ENCODE data around the gene TEX22. TPM values are rescaled to one million over a fixed set of nuclear protein-coding genes. Genes with fewer than 3 reads are reported as not detected.

Gene TEX22
- total RNA-seq, 1 experiment from 2014 or later: 0.87 TPM

DNA sequence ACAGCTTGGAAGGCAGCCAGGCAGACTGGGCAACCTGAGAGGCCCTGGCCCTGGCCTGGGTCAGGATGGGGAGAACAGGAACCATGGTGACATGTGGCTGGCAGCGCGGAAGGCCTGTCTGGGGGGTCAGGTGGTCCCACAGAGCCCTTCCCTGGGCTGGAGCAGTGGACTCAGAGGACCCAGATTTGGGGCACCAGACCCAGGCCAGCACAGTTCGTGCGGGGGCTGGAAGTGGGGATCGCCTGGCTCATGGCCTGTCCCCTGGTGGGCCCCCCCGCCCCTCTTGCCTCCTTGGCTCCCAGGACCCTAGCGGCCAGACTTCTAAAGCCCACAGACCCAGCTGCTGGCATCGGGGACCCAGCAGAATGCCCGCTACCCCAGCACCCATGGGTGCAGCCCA lies 42.7 kb downstream of the TEX22 start (continued):
- TF ChIP-seq TEAD1 (CRISPR knock-in tag; IDR thresholded peaks at IDR 0.05): no peak
- no peak for TF ChIP-seq TEAD4 (CRISPR knock-in tag; IDR thresholded peaks at IDR 0.05)
- TF ChIP-seq, protein P1, sequence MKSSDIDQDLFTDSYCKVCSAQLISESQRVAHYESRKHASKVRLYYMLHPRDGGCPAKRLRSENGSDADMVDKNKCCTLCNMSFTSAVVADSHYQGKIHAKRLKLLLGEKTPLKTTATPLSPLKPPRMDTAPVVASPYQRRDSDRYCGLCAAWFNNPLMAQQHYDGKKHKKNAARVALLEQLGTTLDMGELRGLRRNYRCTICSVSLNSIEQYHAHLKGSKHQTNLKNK (CRISPR knock-in tag; IDR thresholded peaks at IDR 0.05): no peak
- no peak for TF ChIP-seq SOX15 (CRISPR knock-in tag; IDR thresholded peaks at IDR 0.05)
- TF ChIP-seq SMAD3 (CRISPR knock-in tag; IDR thresholded peaks at IDR 0.05; ENCODE audit: borderline replicate concordance): no peak
- TF ChIP-seq, protein P2, sequence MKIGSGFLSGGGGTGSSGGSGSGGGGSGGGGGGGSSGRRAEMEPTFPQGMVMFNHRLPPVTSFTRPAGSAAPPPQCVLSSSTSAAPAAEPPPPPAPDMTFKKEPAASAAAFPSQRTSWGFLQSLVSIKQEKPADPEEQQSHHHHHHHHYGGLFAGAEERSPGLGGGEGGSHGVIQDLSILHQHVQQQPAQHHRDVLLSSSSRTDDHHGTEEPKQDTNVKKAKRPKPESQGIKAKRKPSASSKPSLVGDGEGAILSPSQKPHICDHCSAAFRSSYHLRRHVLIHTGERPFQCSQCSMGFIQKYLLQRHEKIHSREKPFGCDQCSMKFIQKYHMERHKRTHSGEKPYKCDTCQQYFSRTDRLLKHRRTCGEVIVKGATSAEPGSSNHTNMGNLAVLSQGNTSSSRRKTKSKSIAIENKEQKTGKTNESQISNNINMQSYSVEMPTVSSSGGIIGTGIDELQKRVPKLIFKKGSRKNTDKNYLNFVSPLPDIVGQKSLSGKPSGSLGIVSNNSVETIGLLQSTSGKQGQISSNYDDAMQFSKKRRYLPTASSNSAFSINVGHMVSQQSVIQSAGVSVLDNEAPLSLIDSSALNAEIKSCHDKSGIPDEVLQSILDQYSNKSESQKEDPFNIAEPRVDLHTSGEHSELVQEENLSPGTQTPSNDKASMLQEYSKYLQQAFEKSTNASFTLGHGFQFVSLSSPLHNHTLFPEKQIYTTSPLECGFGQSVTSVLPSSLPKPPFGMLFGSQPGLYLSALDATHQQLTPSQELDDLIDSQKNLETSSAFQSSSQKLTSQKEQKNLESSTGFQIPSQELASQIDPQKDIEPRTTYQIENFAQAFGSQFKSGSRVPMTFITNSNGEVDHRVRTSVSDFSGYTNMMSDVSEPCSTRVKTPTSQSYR (CRISPR knock-in tag; IDR thresholded peaks at IDR 0.05): no peak

GRCh38 chr14:105442125-105442524 lies 43.8 kb downstream of the TEX22 start:
- Mint-ChIP-seq H3K4me1 (no peaks in the 10 kb centered on the region), H3K4me3 (no peak overlapping the region), H3K36me3 (peaks cover 17% of the 10 kb centered on the region), H3K9me3 (no peaks in the 10 kb centered on the region), H3K27me3 (ENCODE audit: low read depth) (no peaks in the 10 kb centered on the region), H3K27ac (peak overlapping the region; percentile 55; the same call in 1 of the 2 replicates)
- POLR2A ChIA-PET: no interaction called here
- CTCF ChIA-PET: no interaction called here
- ATAC-seq (no peak), DNase-seq (ENCODE audit: low spot score) (no peak)
- no peak for TF ChIP-seq NFYB (CRISPR knock-in tag; conservative IDR thresholded peaks at IDR 0.05; ENCODE audit: low read depth)
- no peak for TF ChIP-seq ZNF219 (CRISPR knock-in tag; IDR thresholded peaks at IDR 0.05; ENCODE audit: borderline replicate concordance)
- TF ChIP-seq, protein P3, sequence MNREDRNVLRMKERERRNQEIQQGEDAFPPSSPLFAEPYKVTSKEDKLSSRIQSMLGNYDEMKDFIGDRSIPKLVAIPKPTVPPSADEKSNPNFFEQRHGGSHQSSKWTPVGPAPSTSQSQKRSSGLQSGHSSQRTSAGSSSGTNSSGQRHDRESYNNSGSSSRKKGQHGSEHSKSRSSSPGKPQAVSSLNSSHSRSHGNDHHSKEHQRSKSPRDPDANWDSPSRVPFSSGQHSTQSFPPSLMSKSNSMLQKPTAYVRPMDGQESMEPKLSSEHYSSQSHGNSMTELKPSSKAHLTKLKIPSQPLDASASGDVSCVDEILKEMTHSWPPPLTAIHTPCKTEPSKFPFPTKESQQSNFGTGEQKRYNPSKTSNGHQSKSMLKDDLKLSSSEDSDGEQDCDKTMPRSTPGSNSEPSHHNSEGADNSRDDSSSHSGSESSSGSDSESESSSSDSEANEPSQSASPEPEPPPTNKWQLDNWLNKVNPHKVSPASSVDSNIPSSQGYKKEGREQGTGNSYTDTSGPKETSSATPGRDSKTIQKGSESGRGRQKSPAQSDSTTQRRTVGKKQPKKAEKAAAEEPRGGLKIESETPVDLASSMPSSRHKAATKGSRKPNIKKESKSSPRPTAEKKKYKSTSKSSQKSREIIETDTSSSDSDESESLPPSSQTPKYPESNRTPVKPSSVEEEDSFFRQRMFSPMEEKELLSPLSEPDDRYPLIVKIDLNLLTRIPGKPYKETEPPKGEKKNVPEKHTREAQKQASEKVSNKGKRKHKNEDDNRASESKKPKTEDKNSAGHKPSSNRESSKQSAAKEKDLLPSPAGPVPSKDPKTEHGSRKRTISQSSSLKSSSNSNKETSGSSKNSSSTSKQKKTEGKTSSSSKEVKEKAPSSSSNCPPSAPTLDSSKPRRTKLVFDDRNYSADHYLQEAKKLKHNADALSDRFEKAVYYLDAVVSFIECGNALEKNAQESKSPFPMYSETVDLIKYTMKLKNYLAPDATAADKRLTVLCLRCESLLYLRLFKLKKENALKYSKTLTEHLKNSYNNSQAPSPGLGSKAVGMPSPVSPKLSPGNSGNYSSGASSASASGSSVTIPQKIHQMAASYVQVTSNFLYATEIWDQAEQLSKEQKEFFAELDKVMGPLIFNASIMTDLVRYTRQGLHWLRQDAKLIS (CRISPR knock-in tag; IDR thresholded peaks at IDR 0.05; ENCODE audit: borderline replicate concordance): no peak
- TF ChIP-seq CREM (CRISPR knock-in tag; IDR thresholded peaks at IDR 0.05): no peak
- no peak for TF ChIP-seq PRDM15 (CRISPR knock-in tag; IDR thresholded peaks at IDR 0.05)
- TF ChIP-seq HMGA2 (CRISPR knock-in tag; IDR thresholded peaks at IDR 0.05): no peak
- TF ChIP-seq, protein P4, sequence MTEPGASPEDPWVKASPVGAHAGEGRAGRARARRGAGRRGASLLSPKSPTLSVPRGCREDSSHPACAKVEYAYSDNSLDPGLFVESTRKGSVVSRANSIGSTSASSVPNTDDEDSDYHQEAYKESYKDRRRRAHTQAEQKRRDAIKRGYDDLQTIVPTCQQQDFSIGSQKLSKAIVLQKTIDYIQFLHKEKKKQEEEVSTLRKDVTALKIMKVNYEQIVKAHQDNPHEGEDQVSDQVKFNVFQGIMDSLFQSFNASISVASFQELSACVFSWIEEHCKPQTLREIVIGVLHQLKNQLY (CRISPR knock-in tag; IDR thresholded peaks at IDR 0.05): no peak
- no peak for TF ChIP-seq GRHL2 (CRISPR knock-in tag; IDR thresholded peaks at IDR 0.05; ENCODE audit: insufficient replicate concordance, severe bottlenecking)
- TF ChIP-seq ETV6 (CRISPR knock-in tag; IDR thresholded peaks at IDR 0.05): no peak
- no peak for TF ChIP-seq USF2 (CRISPR knock-in tag; IDR thresholded peaks at IDR 0.05)
- no peak for TF ChIP-seq SP1 (CRISPR knock-in tag; conservative IDR thresholded peaks at IDR 0.05)
- TF ChIP-seq GTF2I (CRISPR knock-in tag; conservative IDR thresholded peaks at IDR 0.05): no peak
- TF ChIP-seq NR3C1 (CRISPR knock-in tag; conservative IDR thresholded peaks at IDR 0.05; ENCODE audit: low read depth): no peak
- TF ChIP-seq, protein P1 (CRISPR knock-in tag; IDR thresholded peaks at IDR 0.05): no peak
- no peak for TF ChIP-seq JUN (CRISPR knock-in tag; IDR thresholded peaks at IDR 0.05)
- no peak for TF ChIP-seq RORB (CRISPR knock-in tag; IDR thresholded peaks at IDR 0.05)
- TF ChIP-seq AR (CRISPR knock-in tag; IDR thresholded peaks at IDR 0.05): no peak

Measured in WTC11 (cell line).